Measurements from ENCODE around the gene PODXL2.
"Not testable (repeated sequence)": the region's sequence is repeated elsewhere in the genome, so short reads cannot be mapped to it uniquely, and the experiment has no call there.

Gene PODXL2

DNA sequence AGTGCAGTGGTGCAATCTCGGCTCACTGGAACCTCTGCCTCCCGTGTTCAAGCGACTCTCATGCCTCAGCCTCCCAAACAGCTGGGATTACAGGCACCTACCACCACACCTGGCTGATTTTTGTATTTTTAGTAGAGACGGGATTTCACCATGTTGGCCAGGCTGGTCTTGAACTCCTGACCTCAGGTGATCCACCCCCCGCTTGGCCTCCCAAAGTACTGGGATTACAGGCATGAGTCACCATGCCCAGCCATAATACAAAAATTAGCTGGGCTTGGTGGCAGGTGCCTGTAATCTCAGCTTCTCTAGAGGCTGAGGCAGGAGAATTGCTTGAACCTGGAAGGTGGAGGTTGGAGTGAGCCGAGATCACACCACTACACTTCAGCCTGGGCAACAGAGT lies 26.0 kb downstream of the PODXL2 start:
- H3K4me1 ChIP-seq (ENCODE audit: control insufficient read depth in 5 of 5, insufficient read depth in 5 of 5, low read length in 5 of 5): peaks cover 0 to 14% (median 7%) of the 10 kb centered on the region in 5 donors
- H3K27ac ChIP-seq (ENCODE audit: low read depth, low read length); H3K9ac ChIP-seq (ENCODE audit: low read length in 5 of 5); H3K27me3 ChIP-seq (ENCODE audit: control insufficient read depth in 5 of 5, insufficient read depth in 4 of 5, low read length in 5 of 5); H3K36me3 ChIP-seq (ENCODE audit: control insufficient read depth in 5 of 5, insufficient read depth in 5 of 5, low read length in 5 of 5); H3K9me3 ChIP-seq (ENCODE audit: control insufficient read depth in 5 of 5, low read length in 5 of 5); H3K4me3 ChIP-seq (ENCODE audit: low read depth in 1 of 5, low read length in 5 of 5): not testable (repeated sequence)

DNA sequence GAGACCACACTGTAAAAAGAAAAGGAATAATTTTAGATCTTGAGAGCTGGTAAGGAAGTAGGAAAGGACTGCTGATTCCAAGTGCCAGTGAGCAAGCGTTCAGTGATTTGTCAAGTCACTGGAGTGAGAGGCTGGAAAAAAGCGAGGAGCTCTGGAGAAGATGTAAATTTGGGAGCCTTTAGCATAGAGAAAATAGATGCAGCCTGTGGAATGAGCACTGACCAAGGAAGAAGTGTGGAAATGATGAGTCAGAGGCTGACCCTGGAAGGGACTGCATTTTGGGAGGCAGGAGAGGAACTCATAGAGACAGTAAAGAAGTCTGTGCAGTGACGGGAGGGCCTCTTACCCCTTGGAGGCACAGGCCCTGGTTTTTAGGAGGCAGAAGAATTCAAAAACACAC lies 26.7 kb downstream of the PODXL2 start:
- H3K9me3 ChIP-seq (ENCODE audit: control insufficient read depth in 5 of 5, low read length in 5 of 5): no peaks in the 10 kb centered on the region
- no peak overlapping the region for H3K27ac ChIP-seq (ENCODE audit: low read depth, low read length)
- no peaks in the 10 kb centered on the region for H3K27me3 ChIP-seq (ENCODE audit: control insufficient read depth in 5 of 5, insufficient read depth in 4 of 5, low read length in 5 of 5)
- H3K9ac ChIP-seq (ENCODE audit: low read length in 5 of 5): no peak overlapping the region
- no peak overlapping the region for H3K4me3 ChIP-seq (ENCODE audit: low read depth in 1 of 5, low read length in 5 of 5)
- H3K36me3 ChIP-seq (ENCODE audit: control insufficient read depth in 5 of 5, insufficient read depth in 5 of 5, low read length in 5 of 5): no peaks in the 10 kb centered on the region
- peaks cover 0 to 14% (median 7%) of the 10 kb centered on the region in 5 donors for H3K4me1 ChIP-seq (ENCODE audit: control insufficient read depth in 5 of 5, insufficient read depth in 5 of 5, low read length in 5 of 5)

DNA sequence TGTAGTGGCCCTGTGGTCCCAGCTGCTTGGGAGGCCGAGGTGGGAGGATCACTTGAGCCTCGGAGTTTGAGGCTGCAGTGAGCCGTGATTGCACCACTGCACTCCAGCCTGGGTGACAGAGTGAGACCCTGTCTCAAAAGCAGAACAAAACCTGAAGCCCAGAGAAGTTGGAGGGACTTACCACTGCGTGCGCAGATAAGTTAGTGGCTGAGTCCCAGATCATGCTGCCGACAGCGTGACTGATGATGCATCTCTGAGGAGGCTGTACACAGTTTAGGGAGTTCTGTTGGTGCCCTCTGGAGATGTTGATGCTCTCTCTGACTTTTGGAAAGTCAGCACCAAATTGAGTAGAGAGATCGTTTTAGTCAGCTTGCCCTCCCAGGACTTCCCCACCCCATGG lies 27.9 kb downstream of the PODXL2 start:
- H3K4me3 ChIP-seq (ENCODE audit: low read depth in 1 of 5, low read length in 5 of 5): no peak overlapping the region
- no peaks in the 10 kb centered on the region for H3K27me3 ChIP-seq (ENCODE audit: control insufficient read depth in 5 of 5, insufficient read depth in 4 of 5, low read length in 5 of 5)
- H3K36me3 ChIP-seq (ENCODE audit: control insufficient read depth in 5 of 5, insufficient read depth in 5 of 5, low read length in 5 of 5): no peaks in the 10 kb centered on the region
- no peak overlapping the region for H3K27ac ChIP-seq (ENCODE audit: low read depth, low read length)
- H3K9ac ChIP-seq (ENCODE audit: low read length in 5 of 5): no peak overlapping the region
- peaks cover 0 to 14% (median 7%) of the 10 kb centered on the region in 5 donors for H3K4me1 ChIP-seq (ENCODE audit: control insufficient read depth in 5 of 5, insufficient read depth in 5 of 5, low read length in 5 of 5)
- no peaks in the 10 kb centered on the region for H3K9me3 ChIP-seq (ENCODE audit: control insufficient read depth in 5 of 5, low read length in 5 of 5)

DNA sequence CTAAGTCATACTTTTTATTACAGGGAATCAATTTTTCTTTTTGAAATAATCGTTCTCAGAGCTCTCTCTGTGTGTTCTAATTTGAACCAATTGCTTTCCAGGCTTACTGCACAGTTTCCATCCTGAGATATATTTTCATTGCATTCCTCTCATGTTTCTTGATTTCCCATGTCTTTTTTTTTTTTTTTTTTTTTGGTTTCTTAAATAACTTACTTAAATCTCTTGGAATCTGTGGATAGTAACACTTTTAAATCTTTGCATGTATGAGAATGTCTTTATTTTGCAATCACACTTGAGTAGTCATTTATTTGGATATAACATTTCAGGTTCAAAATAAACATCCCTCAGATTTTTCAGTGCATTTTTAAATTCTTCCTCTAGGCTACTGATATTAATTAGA lies 29.2 kb downstream of the PODXL2 start:
- no peak overlapping the region for H3K9ac ChIP-seq (ENCODE audit: low read length in 5 of 5)
- H3K27ac ChIP-seq (ENCODE audit: low read depth, low read length): no peak overlapping the region
- H3K4me3 ChIP-seq (ENCODE audit: low read depth in 1 of 5, low read length in 5 of 5): no peak overlapping the region
- H3K27me3 ChIP-seq (ENCODE audit: control insufficient read depth in 5 of 5, insufficient read depth in 4 of 5, low read length in 5 of 5): no peaks in the 10 kb centered on the region
- no peaks in the 10 kb centered on the region for H3K9me3 ChIP-seq (ENCODE audit: control insufficient read depth in 5 of 5, low read length in 5 of 5)
- peaks cover 0 to 10% (median 2%) of the 10 kb centered on the region in 5 donors for H3K4me1 ChIP-seq (ENCODE audit: control insufficient read depth in 5 of 5, insufficient read depth in 5 of 5, low read length in 5 of 5)
- no peaks in the 10 kb centered on the region for H3K36me3 ChIP-seq (ENCODE audit: control insufficient read depth in 5 of 5, insufficient read depth in 5 of 5, low read length in 5 of 5)

DNA sequence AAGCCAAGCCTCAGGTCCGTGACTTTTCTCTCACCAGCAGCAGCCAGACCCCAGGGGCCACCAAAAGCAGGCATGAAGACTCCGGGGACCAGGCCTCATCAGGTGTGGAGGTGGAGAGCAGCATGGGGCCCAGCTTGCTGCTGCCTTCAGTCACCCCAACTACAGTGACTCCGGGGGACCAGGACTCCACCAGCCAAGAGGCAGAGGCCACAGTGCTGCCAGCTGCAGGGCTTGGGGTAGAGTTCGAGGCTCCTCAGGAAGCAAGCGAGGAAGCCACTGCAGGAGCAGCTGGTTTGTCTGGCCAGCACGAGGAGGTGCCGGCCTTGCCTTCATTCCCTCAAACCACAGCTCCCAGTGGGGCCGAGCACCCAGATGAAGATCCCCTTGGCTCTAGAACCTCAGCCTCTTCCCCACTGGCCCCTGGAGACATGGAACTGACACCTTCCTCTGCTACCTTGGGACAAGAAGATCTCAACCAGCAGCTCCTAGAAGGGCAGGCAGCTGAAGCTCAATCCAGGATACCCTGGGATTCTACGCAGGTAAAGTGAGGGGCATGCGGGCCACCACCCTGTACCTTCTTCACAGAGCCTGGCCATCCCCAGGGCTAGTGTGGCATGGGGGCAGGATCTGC lies 31.8 kb downstream of the PODXL2 start:
- no peaks in the 10 kb centered on the region for H3K36me3 ChIP-seq (ENCODE audit: control insufficient read depth in 5 of 5, insufficient read depth in 5 of 5, low read length in 5 of 5)
- H3K9ac ChIP-seq (ENCODE audit: low read length in 5 of 5): no peak overlapping the region
- H3K4me1 ChIP-seq (ENCODE audit: control insufficient read depth in 5 of 5, insufficient read depth in 5 of 5, low read length in 5 of 5): no peaks in the 10 kb centered on the region
- H3K9me3 ChIP-seq (ENCODE audit: control insufficient read depth in 5 of 5, low read length in 5 of 5): no peaks in the 10 kb centered on the region
- no peak overlapping the region for H3K4me3 ChIP-seq (ENCODE audit: low read depth in 1 of 5, low read length in 5 of 5)
- no peak overlapping the region for H3K27ac ChIP-seq (ENCODE audit: low read depth, low read length)
- H3K27me3 ChIP-seq (ENCODE audit: control insufficient read depth in 5 of 5, insufficient read depth in 4 of 5, low read length in 5 of 5): no peaks in the 10 kb centered on the region

DNA sequence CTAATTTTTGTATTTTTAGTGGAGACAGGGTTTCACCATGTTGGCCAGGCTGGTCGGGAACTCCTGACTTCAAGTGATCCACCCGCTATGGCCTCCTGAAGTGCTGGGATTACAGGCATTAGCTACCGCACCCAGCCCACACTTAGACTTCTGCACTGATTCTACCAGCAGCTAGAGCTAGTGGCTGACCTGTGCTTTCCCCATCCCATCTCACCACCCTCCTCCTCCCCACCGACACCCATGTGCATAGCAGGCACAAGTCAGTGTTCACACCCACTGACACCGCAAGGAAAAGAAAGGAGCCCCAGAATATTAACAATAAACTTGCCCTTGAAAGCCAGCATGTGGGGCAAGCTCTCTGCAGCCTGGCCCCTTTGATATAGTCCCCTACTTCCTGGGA lies 32.6 kb downstream of the PODXL2 start:
- Histone ChIP-seq H3K4me1 (ENCODE audit: control insufficient read depth in 5 of 5, insufficient read depth in 5 of 5, low read length in 5 of 5) (no peaks in the 10 kb centered on the region), H3K4me3 (ENCODE audit: low read depth in 1 of 5, low read length in 5 of 5) (no peak overlapping the region), H3K27me3 (ENCODE audit: control insufficient read depth in 5 of 5, insufficient read depth in 4 of 5, low read length in 5 of 5) (no peaks in the 10 kb centered on the region), H3K9me3 (ENCODE audit: control insufficient read depth in 5 of 5, low read length in 5 of 5) (no peaks in the 10 kb centered on the region), H3K36me3 (ENCODE audit: control insufficient read depth in 5 of 5, insufficient read depth in 5 of 5, low read length in 5 of 5) (no peaks in the 10 kb centered on the region), H3K27ac (ENCODE audit: low read depth, low read length) (no peak overlapping the region), H3K9ac (ENCODE audit: low read length in 5 of 5) (no peak overlapping the region)

DNA sequence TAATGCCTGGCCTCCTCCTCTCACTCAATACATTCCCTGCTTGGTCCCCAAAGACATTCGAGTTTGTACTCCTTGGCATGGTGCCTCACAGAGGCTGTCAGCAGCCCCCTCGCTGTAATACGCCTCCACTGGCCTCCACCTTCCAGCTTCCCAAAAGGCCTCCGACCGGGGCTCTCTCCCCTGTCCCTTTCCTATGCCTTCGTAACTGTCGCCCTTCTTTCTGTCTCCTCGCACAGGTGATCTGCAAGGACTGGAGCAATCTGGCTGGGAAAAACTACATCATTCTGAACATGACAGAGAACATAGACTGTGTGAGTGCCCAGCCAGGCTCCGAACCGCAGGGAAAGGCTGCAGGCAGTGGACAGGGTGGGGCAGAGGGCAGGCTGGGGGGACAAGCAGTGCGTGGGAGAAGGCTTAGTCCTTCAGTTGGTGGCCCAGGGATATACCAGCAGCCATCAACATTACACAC lies 33.0 kb downstream of the PODXL2 start:
- no peak overlapping the region for H3K27ac ChIP-seq (ENCODE audit: low read depth, low read length)
- H3K4me1 ChIP-seq (ENCODE audit: control insufficient read depth in 5 of 5, insufficient read depth in 5 of 5, low read length in 5 of 5): no peaks in the 10 kb centered on the region
- no peaks in the 10 kb centered on the region for H3K36me3 ChIP-seq (ENCODE audit: control insufficient read depth in 5 of 5, insufficient read depth in 5 of 5, low read length in 5 of 5)
- H3K9ac ChIP-seq (ENCODE audit: low read length in 5 of 5): no peak overlapping the region
- H3K9me3 ChIP-seq (ENCODE audit: control insufficient read depth in 5 of 5, low read length in 5 of 5): no peaks in the 10 kb centered on the region
- no peaks in the 10 kb centered on the region for H3K27me3 ChIP-seq (ENCODE audit: control insufficient read depth in 5 of 5, insufficient read depth in 4 of 5, low read length in 5 of 5)
- no peak overlapping the region for H3K4me3 ChIP-seq (ENCODE audit: low read depth in 1 of 5, low read length in 5 of 5)

DNA sequence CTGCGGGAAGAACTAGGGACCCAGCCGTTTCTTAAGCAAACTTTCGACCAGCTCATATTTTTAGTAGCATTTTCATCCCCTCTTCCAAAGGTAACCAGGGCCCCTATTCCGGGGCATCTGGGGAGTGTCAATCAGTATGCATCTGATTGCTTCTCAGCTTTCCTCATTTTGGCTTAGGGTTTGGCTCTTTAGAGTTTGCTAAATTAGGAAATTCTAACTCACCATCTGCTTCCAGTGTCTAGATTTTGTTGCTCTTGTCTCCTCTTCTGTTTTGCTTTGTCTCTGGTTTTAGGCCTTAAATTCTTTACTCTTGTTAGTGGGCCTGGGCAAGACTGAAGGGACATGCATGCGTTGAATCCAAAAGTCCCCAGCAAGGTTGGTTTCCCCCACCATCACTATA lies 34.2 kb downstream of the PODXL2 start:
- H3K9me3 ChIP-seq (ENCODE audit: control insufficient read depth in 5 of 5, low read length in 5 of 5): no peaks in the 10 kb centered on the region
- H3K27me3 ChIP-seq (ENCODE audit: control insufficient read depth in 5 of 5, insufficient read depth in 4 of 5, low read length in 5 of 5): no peaks in the 10 kb centered on the region
- no peak overlapping the region for H3K27ac ChIP-seq (ENCODE audit: low read depth, low read length)
- no peak overlapping the region for H3K4me3 ChIP-seq (ENCODE audit: low read depth in 1 of 5, low read length in 5 of 5)
- H3K36me3 ChIP-seq (ENCODE audit: control insufficient read depth in 5 of 5, insufficient read depth in 5 of 5, low read length in 5 of 5): no peaks in the 10 kb centered on the region
- H3K9ac ChIP-seq (ENCODE audit: low read length in 5 of 5): no peak overlapping the region
- no peaks in the 10 kb centered on the region for H3K4me1 ChIP-seq (ENCODE audit: control insufficient read depth in 5 of 5, insufficient read depth in 5 of 5, low read length in 5 of 5)

DNA sequence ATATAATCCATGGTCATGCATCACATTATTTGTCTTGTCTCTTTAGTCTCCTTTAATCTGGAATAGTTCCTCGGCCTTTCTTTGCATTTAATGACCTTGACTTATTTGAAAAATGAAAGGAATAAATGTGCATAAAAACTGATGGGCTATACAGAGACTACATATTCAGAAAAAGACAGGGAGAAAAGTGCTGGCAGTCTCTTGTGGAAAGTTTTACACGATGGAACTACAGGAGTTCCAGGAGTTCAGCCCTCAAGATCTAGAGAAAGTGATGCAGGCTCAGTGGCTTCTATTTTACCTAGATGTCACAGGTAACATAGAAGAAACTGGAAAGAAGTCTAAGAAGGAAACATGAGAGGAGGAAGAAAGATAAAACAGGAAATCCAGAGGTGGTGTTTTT lies 36.2 kb downstream of the PODXL2 start:
- no peaks in the 10 kb centered on the region for H3K27me3 ChIP-seq (ENCODE audit: control insufficient read depth in 5 of 5, insufficient read depth in 4 of 5, low read length in 5 of 5)

DNA sequence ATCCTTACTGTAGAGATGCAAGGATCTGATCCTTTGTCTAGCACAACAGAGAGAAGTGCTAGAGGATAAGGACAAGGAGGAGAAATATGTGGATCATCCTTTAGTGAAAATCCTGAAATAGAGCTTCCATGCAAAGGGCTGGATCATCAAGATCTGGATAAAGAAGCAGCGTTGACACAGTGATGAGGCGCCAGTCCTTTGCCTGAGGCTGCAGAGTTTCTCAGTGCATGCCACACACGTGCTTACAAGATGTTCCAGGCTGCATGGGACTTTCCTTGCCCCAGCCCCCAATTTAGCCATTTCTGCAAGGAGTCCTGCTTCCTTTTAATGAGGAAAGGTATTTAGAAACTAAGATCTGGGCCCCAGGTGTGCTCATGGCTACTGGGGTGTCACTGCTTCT lies 36.6 kb downstream of the PODXL2 start:
- no peaks in the 10 kb centered on the region for H3K27me3 ChIP-seq (ENCODE audit: control insufficient read depth in 5 of 5, insufficient read depth in 4 of 5, low read length in 5 of 5)
- no peak overlapping the region for H3K4me3 ChIP-seq (ENCODE audit: low read depth in 1 of 5, low read length in 5 of 5)
- no peaks in the 10 kb centered on the region for H3K9me3 ChIP-seq (ENCODE audit: control insufficient read depth in 5 of 5, low read length in 5 of 5)
- H3K4me1 ChIP-seq (ENCODE audit: control insufficient read depth in 5 of 5, insufficient read depth in 5 of 5, low read length in 5 of 5): no peaks in the 10 kb centered on the region
- H3K27ac ChIP-seq (ENCODE audit: low read depth, low read length): no peak overlapping the region
- no peaks in the 10 kb centered on the region for H3K36me3 ChIP-seq (ENCODE audit: control insufficient read depth in 5 of 5, insufficient read depth in 5 of 5, low read length in 5 of 5)
- no peak overlapping the region for H3K9ac ChIP-seq (ENCODE audit: low read length in 5 of 5)

More for the DNA sequence above, 36.2 kb downstream of the PODXL2 start:
- Histone ChIP-seq H3K4me3 (ENCODE audit: low read depth in 1 of 5, low read length in 5 of 5) (no peak overlapping the region), H3K9ac (ENCODE audit: low read length in 5 of 5) (no peak overlapping the region), H3K36me3 (ENCODE audit: control insufficient read depth in 5 of 5, insufficient read depth in 5 of 5, low read length in 5 of 5) (no peaks in the 10 kb centered on the region), H3K9me3 (ENCODE audit: control insufficient read depth in 5 of 5, low read length in 5 of 5) (no peaks in the 10 kb centered on the region), H3K4me1 (ENCODE audit: control insufficient read depth in 5 of 5, insufficient read depth in 5 of 5, low read length in 5 of 5) (no peaks in the 10 kb centered on the region), H3K27ac (ENCODE audit: low read depth, low read length) (no peak overlapping the region)

All from subcutaneous abdominal adipose tissue (tissue), 5 donors.